Measurements from ENCODE around the gene SPRR2G.
"Not testable (repeated sequence)": the region's sequence is repeated elsewhere in the genome, so short reads cannot be mapped to it uniquely, and the experiment has no call there.

SPRR2G gene

GRCh38 chr1:153113416-153113815 lies 37.3 kb downstream of the SPRR2G start, which contains the start of gene SPRR2F:
Gene SPRR2F, minus strand, starts transcription at chr1:153113516. Its CDS starts 783 bp downstream, at chr1:153112733.
- DNase-seq (ENCODE audit: low spot score), result no peak

GRCh38 chr1:153112454-153112853 lies 38.2 kb downstream of the SPRR2G start:
- DNase-seq (ENCODE audit: low spot score), result not testable (repeated sequence)

- DNase-seq (ENCODE audit: low spot score), result no peak
Observed at GRCh38 chr1:153100245-153100644, 50.4 kb downstream of the SPRR2G start.
